ENCODE results near the gene FBLN2. TPM values are rescaled to one million over a fixed set of nuclear protein-coding genes. Genes with fewer than 3 reads are reported as not detected.
"Not testable (repeated sequence)": the region's sequence is repeated elsewhere in the genome, so short reads cannot be mapped to it uniquely, and the experiment has no call there.

Gene FBLN2
- total RNA-seq, 1 donor: 0.73 TPM

DNA sequence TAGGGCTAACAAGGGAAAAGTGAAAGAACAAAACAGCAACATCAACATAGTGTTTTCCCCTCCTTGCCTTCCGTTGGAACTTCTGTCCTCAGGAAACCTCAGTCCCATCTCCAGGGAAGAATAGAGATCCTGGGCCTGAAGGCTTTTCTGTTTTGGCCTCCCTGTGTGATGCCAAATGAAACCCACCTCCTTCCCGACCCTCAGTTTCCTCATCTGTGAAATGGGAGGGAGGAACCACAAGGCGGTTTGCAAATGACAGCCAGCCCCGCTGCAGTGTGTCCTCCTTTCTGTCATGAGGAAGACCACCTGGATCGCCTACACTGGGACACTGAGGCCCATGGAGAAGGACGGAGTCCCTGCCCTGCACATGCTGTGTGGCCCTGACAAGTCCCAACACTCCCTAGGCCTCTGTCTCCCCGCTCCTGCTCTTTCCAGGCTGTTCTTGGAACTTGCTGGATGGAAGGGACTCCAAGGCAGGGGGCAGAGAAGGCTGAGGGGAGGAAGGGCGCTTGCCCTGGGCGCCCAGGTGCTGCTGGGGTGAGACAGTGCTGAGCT is 28.5 kb upstream of the FBLN2 start:
- Histone ChIP-seq H3K4me3 (ENCODE audit: low read length) (no peak overlapping the region), H3K9me3 (ENCODE audit: low read depth, low read length) (no peaks in the 10 kb centered on the region), H3K4me1 (ENCODE audit: insufficient read depth, low read length) (no peaks in the 10 kb centered on the region), H3K27me3 (ENCODE audit: insufficient read depth, low read length) (no peaks in the 10 kb centered on the region)

DNA sequence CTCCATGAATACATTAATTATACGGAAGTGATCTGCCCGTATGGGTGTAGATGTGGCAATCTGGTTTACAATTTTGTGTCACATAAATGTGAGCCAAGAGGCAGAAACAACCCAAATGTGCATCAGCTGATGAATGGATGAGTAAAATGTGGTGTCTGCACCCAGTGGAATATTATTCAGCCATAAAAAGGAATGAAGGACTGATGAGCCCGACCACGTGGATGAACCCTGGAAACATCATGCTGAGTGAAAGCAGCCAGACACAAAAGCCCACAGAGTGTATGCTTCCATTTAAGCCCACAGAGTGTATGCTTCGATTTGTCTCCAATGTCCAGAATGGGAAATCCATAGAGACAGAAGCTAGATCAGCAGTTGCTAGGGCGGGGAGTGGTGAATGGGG is 27.6 kb upstream of the FBLN2 start:
- no peaks in the 10 kb centered on the region for H3K4me1 ChIP-seq (ENCODE audit: insufficient read depth, low read length)
- no peaks in the 10 kb centered on the region for H3K9me3 ChIP-seq (ENCODE audit: low read depth, low read length)
- no peaks in the 10 kb centered on the region for H3K27me3 ChIP-seq (ENCODE audit: insufficient read depth, low read length)
- H3K4me3 ChIP-seq (ENCODE audit: low read length): no peak overlapping the region

DNA sequence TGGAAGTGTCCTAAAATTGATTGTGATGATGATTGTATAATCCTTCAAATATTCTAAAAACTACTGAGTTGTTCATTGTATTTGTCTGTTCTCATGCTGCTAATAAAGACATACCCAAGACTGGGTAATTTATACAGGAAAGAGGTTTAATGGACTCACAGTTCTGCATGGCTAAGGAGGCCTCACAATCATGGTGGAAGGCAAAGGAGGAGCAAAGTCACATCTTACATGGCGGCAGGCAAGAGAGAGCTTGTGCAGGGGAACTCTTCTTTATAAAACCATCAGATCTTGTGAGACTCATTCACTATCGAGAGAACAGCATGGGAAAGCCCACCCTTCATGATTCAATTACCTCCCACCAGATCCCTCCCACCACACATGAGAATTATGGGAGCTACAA is 27.2 kb upstream of the FBLN2 start:
- H3K4me3 ChIP-seq (ENCODE audit: low read length); H3K4me1 ChIP-seq (ENCODE audit: insufficient read depth, low read length): not testable (repeated sequence)

DNA sequence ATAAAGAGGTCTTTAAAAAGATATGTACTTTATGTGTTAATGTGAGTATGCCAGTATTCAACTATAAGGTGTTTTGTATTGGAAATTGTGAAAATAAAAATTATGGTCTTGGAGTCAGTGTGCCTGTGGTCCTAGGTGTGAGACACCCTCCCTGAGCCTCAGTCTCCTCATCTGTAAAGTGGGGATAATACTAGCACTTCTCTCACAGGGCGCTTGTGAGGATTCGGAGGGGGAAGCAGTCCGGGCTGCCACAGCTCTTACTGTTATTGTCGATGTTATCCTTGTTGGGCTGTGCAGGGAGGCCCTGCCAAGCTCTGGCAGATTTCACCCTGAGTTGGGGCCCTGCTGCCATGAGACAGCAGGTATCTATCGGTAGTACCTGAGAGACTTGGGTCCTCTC is 26.7 kb upstream of the FBLN2 start:
- Histone ChIP-seq H3K4me1 (ENCODE audit: insufficient read depth, low read length) (no peaks in the 10 kb centered on the region), H3K9me3 (ENCODE audit: low read depth, low read length) (no peaks in the 10 kb centered on the region), H3K27me3 (ENCODE audit: insufficient read depth, low read length) (no peaks in the 10 kb centered on the region), H3K4me3 (ENCODE audit: low read length) (no peak overlapping the region)

More for the DNA sequence above, 27.2 kb upstream of the FBLN2 start:
- H3K9me3 ChIP-seq (ENCODE audit: low read depth, low read length); H3K27me3 ChIP-seq (ENCODE audit: insufficient read depth, low read length): not testable (repeated sequence)

DNA sequence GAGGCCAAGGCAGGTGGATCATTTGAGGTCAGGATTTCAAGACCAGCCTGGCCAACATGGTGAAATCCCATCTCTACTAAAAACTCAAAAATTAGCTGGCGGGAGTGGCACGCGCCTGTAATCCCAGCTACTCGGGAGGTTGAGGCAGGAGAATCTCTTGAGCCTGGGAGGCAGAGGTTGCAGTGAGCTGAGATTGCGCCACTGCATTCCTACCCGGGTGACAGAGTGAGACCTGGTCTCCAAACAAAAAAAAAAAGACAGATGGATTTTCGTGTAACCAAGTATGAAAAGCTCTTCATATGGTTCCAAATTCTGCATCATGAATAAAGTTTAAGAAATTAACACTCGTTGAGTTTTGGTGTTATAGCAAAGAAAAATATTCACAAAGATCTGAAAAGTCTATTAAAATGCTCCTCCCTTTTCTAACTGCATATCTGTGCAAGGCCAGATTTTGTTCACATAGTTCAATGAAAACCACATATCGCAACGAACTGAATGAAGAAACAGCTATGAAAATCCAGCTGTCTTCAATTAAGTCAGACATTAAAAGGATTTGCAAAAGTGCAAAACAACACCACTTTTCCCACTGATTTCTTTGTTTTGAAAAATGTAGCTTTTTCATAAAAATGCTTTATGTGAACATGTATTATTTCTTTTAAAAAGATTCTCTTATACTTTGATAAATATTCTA is 23.8 kb upstream of the FBLN2 start:
- Histone ChIP-seq H3K4me1 (ENCODE audit: insufficient read depth, low read length) (no peaks in the 10 kb centered on the region), H3K4me3 (ENCODE audit: low read length) (no peak overlapping the region), H3K9me3 (ENCODE audit: low read depth, low read length) (no peaks in the 10 kb centered on the region), H3K27me3 (ENCODE audit: insufficient read depth, low read length) (no peaks in the 10 kb centered on the region)

- Histone ChIP-seq H3K9me3 (ENCODE audit: low read depth, low read length) (no peaks in the 10 kb centered on the region), H3K4me3 (ENCODE audit: low read length) (no peak overlapping the region), H3K27me3 (ENCODE audit: insufficient read depth, low read length) (no peaks in the 10 kb centered on the region), H3K4me1 (ENCODE audit: insufficient read depth, low read length) (no peaks in the 10 kb centered on the region)
Measured at GRCh38 chr3:13525827-13526625, 22.9 kb upstream of the FBLN2 start.

DNA sequence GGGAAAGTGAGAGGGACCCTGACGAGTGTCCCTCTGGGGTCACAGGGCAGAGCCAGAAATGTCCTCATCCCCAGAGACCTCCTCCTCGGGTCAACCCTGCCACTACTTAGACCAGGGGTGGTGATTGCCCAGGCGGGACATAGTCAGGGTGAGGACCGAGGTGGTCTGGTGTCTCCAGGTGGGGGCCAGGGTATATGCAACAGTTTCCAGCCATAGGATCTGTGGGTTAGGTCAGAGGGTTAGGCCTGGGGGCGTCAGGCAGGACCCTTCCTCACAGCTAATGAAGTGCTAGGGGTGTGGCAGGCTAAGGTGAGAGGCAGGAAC is 22.3 kb upstream of the FBLN2 start:
- Histone ChIP-seq H3K9me3 (ENCODE audit: low read depth, low read length) (no peaks in the 10 kb centered on the region), H3K4me1 (ENCODE audit: insufficient read depth, low read length) (no peaks in the 10 kb centered on the region), H3K4me3 (ENCODE audit: low read length) (no peak overlapping the region), H3K27me3 (ENCODE audit: insufficient read depth, low read length) (no peaks in the 10 kb centered on the region)

GRCh38 chr3:13528217-13528867 is 20.6 kb upstream of the FBLN2 start:
- no peaks in the 10 kb centered on the region for H3K9me3 ChIP-seq (ENCODE audit: low read depth, low read length)
- H3K27me3 ChIP-seq (ENCODE audit: insufficient read depth, low read length): no peaks in the 10 kb centered on the region
- H3K4me1 ChIP-seq (ENCODE audit: insufficient read depth, low read length): no peaks in the 10 kb centered on the region
- H3K4me3 ChIP-seq (ENCODE audit: low read length): no peak overlapping the region

- Histone ChIP-seq H3K9me3 (ENCODE audit: low read depth, low read length) (no peaks in the 10 kb centered on the region), H3K27me3 (ENCODE audit: insufficient read depth, low read length) (no peaks in the 10 kb centered on the region), H3K4me1 (ENCODE audit: insufficient read depth, low read length) (no peaks in the 10 kb centered on the region), H3K4me3 (ENCODE audit: low read length) (no peak overlapping the region)
Measured at GRCh38 chr3:13529196-13530112, 19.5 kb upstream of the FBLN2 start.

- no peaks in the 10 kb centered on the region for H3K9me3 ChIP-seq (ENCODE audit: low read depth, low read length)
- H3K4me3 ChIP-seq (ENCODE audit: low read length): no peak overlapping the region
Measured at GRCh38 chr3:13530241-13531009, 18.5 kb upstream of the FBLN2 start.

GRCh38 chr3:13532085-13532484 is 16.8 kb upstream of the FBLN2 start:
- H3K4me3 ChIP-seq (ENCODE audit: low read length): no peak overlapping the region
- no peaks in the 10 kb centered on the region for H3K9me3 ChIP-seq (ENCODE audit: low read depth, low read length)
- no peaks in the 10 kb centered on the region for H3K4me1 ChIP-seq (ENCODE audit: insufficient read depth, low read length)
- no peaks in the 10 kb centered on the region for H3K27me3 ChIP-seq (ENCODE audit: insufficient read depth, low read length)

More at GRCh38 chr3:13530241-13531009, 18.5 kb upstream of the FBLN2 start:
- H3K4me1 ChIP-seq (ENCODE audit: insufficient read depth, low read length): no peaks in the 10 kb centered on the region
- H3K27me3 ChIP-seq (ENCODE audit: insufficient read depth, low read length): no peaks in the 10 kb centered on the region

- Histone ChIP-seq H3K9me3 (ENCODE audit: low read depth, low read length) (no peaks in the 10 kb centered on the region), H3K4me1 (ENCODE audit: insufficient read depth, low read length) (no peaks in the 10 kb centered on the region), H3K27me3 (ENCODE audit: insufficient read depth, low read length) (no peaks in the 10 kb centered on the region), H3K4me3 (ENCODE audit: low read length) (no peak overlapping the region)
Measured at GRCh38 chr3:13532631-13533030, 16.3 kb upstream of the FBLN2 start.

- H3K9me3 ChIP-seq (ENCODE audit: low read depth, low read length): no peaks in the 10 kb centered on the region
- no peaks in the 10 kb centered on the region for H3K4me1 ChIP-seq (ENCODE audit: insufficient read depth, low read length)
- no peak overlapping the region for H3K4me3 ChIP-seq (ENCODE audit: low read length)
- no peaks in the 10 kb centered on the region for H3K27me3 ChIP-seq (ENCODE audit: insufficient read depth, low read length)
Measured at GRCh38 chr3:13533885-13534301, 15.0 kb upstream of the FBLN2 start.

- no peaks in the 10 kb centered on the region for H3K27me3 ChIP-seq (ENCODE audit: insufficient read depth, low read length)
- no peaks in the 10 kb centered on the region for H3K9me3 ChIP-seq (ENCODE audit: low read depth, low read length)
- H3K4me3 ChIP-seq (ENCODE audit: low read length): no peak overlapping the region
- H3K4me1 ChIP-seq (ENCODE audit: insufficient read depth, low read length): no peaks in the 10 kb centered on the region
Measured at GRCh38 chr3:13535526-13535875, 13.4 kb upstream of the FBLN2 start.

Data from mononuclear cell (primary cell).